GM12878 (cell line): ENCODE data around the gene PTPN20. TPM values are rescaled to one million over a fixed set of nuclear protein-coding genes. Genes with fewer than 3 reads are reported as not detected.
"Not testable (repeated sequence)": the region's sequence is repeated elsewhere in the genome, so short reads cannot be mapped to it uniquely, and the experiment has no call there.

Experiments
- ATAC-seq: fragments of 200-7000 bp; cut with Tn5 transposase; 3 replicates; pipeline ENCODE4 v1.9.1; 2020; ENCODE audit warnings: mild to moderate bottlenecking, moderate library complexity
- BruUV-seq: library from RNA; stranded (reverse); fragments of 400-500 nt; replicated peaks from 2 replicates; lab custom pipeline; 2021; lab: Mats Ljungman, UMichigan
- CTCF ChIA-PET: fragments of 300-600 bp; sonication (Branson Sonifier 250); formaldehyde crosslinking; extraction: SDS; loops from one replicate; lab custom pipeline; 2021; ENCODE audit warnings: inconsistent platforms; lab: Yijun Ruan, JAX
- POLR2A ChIA-PET: fragments of 350-600 bp; formaldehyde crosslinking; extraction: SDS; loops from one replicate; lab custom pipeline; 2021; ENCODE audit warnings: inconsistent platforms; lab: Charles Lee
- RAD21 ChIA-PET: fragments of 300-600 bp; sonication (Branson Sonifier 250); formaldehyde crosslinking; loops from one replicate; lab custom pipeline; 2023; ENCODE audit warnings: antibody characterized with exemption; ENCODE audit not compliant: unreplicated experiment; lab: Charles Lee
- SMC1A ChIA-PET: fragments of 300-600 bp; sonication (Branson Sonifier 250); formaldehyde crosslinking; loops from one replicate; lab custom pipeline; 2023; ENCODE audit not compliant: unreplicated experiment, uncharacterized antibody; lab: Charles Lee
- DNase-seq: peaks from one replicate; pipeline ENCODE4 v3.0.0-alpha.2; 2011; ENCODE audit warnings: low read depth, low spot score
- FAIRE-seq: peaks from 3 replicates; lab custom pipeline; 2011; peaks lifted over from hg19 to GRCh38; lab: Jason Lieb, UNC
- H2AFZ ChIP-seq: 2 replicates; pipeline ENCODE4 v1.6.0; 2011; ENCODE audit warnings: low read depth, low read length, control low read depth; ENCODE audit not compliant: control insufficient read depth
- H3K27ac ChIP-seq: 2 replicates; pipeline ENCODE4 v1.5.1; 2011; ENCODE audit warnings: control low read depth; ENCODE audit not compliant: control insufficient read depth, insufficient read depth
- H3K27me3 ChIP-seq, 2 experiments: replicated peaks in 1 of 2; 2 replicates each; pipeline versions ENCODE4 v1.6.0 to v1.6.1; 2011; ENCODE audit warnings: low read length in 1 of 2; ENCODE audit not compliant: control insufficient read depth in 2 of 2, insufficient read depth in 2 of 2
- H3K36me3 ChIP-seq, 2 experiments: 2 replicates each; pipeline ENCODE4 v1.5.1; 2011; ENCODE audit warnings: low read length in 1 of 2; ENCODE audit not compliant: control insufficient read depth in 2 of 2, insufficient read depth in 2 of 2
- H3K4me1 ChIP-seq: 2 replicates; pipeline ENCODE4 v1.6.1; 2011; ENCODE audit warnings: mild to moderate bottlenecking, low read length, moderate library complexity, mixed read lengths; ENCODE audit not compliant: control insufficient read depth, insufficient read depth
- H3K4me2 ChIP-seq: 2 replicates; pipeline ENCODE4 v1.6.0; 2011; ENCODE audit warnings: control low read depth; ENCODE audit not compliant: control insufficient read depth, insufficient read depth
- H3K4me3 ChIP-seq: fragments of 200-600 bp; sonication (generic); 2 replicates; pipeline ENCODE4 v1.5.1; 2016
- H3K79me2 ChIP-seq: 2 replicates; pipeline ENCODE4 v1.6.0; 2011; ENCODE audit warnings: low read length; ENCODE audit not compliant: control insufficient read depth, insufficient read depth
- H3K9ac ChIP-seq: 2 replicates; pipeline ENCODE4 v1.8.0; 2011; ENCODE audit warnings: low read length, control low read depth, mixed read lengths; ENCODE audit not compliant: control insufficient read depth, insufficient read depth
- H3K9me3 ChIP-seq: replicated peaks from 3 replicates; pipeline ENCODE4 v1.5.1; 2011; ENCODE audit warnings: mild to moderate bottlenecking, low read length; ENCODE audit not compliant: control insufficient read depth, insufficient read depth
- H4K20me1 ChIP-seq: 2 replicates; pipeline ENCODE4 v1.6.0; 2011; ENCODE audit not compliant: control insufficient read depth, insufficient read depth
- WGBS: methylation state at CpG from one replicate; pipeline ENCODE4 v1.1.6; 2016; ENCODE audit warnings: low lambda C conversion rate; ENCODE audit not compliant: insufficient replicate concordance, insufficient coverage; ENCODE audit errors: missing lambda C conversion rate; 5-methylcytosine and 5-hydroxymethylcytosine counted together
- in situ Hi-C: fragments of 300-500 bp; cut with MboI; formaldehyde crosslinking; loops from 9 replicates; pipeline ENCODE4 v1.14.3; 2018; ENCODE audit warnings: mixed read lengths
- intact Hi-C: fragments of 100-400 bp; cut with micrococcal nuclease; formaldehyde crosslinking; loops from one replicate; pipeline ENCODE4 v1.14.2; 2022; ENCODE audit not compliant: unreplicated experiment
- polyA plus RNA-seq, 11 experiments: library from polyadenylated mRNA; depleted of rRNA in 4 of 11; unstranded in 6 of 11; stranded (reverse) in 5 of 11; fragments of >200 nt; fragmentation: Nextera tagmentation in 4 of 11; fragmentation: Illumina TruSeq in 1 of 11; extraction: Ambion mirVana in 4 of 11; extraction: Trizol in 1 of 11; gene quantifications; 1 replicate in 1 of 11; 2 replicates in 10 of 11; pipeline versions ENCODE4 v1.2.1 to v1.2.3, GENCODE V29; 2011 to 2016; ENCODE audit warnings: inconsistent platforms in 2 of 11, missing spikeins in 2 of 11, low read depth in 1 of 11
- total RNA-seq, 4 experiments: library from RNA; depleted of rRNA in 3 of 4; stranded (reverse); fragments of >200 nt in 3 of 4; fragmentation: Illumina TruSeq in 1 of 4; extraction: Trizol in 1 of 4; gene quantifications; 2 replicates each; pipeline versions ENCODE4 v1.2.1 to v1.2.3, GENCODE V29; 2013 to 2021

Gene PTPN20
- total and polyA plus RNA-seq, 10 of the 15 experiments (the other 5 are each of a cell fraction or from before 2014, with no cell fraction given) = 0.04 to 3.4 (median 0.10) TPM; not detected in 4

DNA sequence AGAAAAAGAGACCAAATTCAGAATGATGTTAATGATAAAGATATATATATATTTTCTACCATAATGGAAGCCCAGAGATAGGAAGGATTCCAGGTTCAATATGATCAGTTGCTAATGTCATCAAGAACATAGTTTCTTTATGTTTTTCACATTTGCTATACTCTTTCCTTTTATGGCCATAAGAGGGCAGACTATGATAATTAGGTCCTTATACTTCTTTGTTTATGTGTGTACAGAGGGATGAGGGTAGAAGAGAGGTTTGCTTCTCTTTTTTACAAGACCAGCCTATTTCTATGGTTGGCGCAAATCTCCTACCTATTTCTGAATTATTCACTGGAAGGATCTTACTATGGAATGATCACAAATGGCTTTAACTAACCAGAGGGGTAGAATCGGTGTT, 52.1 kb downstream of the PTPN20 start:
- BruUV-seq, SMC1A ChIA-PET, POLR2A ChIA-PET, CTCF ChIA-PET, H3K9me3 ChIP-seq, intact Hi-C loops, H3K4me2 ChIP-seq, FAIRE-seq, H2AFZ ChIP-seq, H3K36me3 ChIP-seq, H3K4me1 ChIP-seq, RAD21 ChIA-PET, H4K20me1 ChIP-seq, H3K9ac ChIP-seq, H3K79me2 ChIP-seq, DNase-seq, in situ Hi-C loops, H3K27ac ChIP-seq, H3K27me3 ChIP-seq, H3K4me3 ChIP-seq: not testable (repeated sequence)
- ATAC-seq = 0 out of 3 replicates have a peak, but pooled peaks have one; percentile 22
- WGBS = 80% methylated on average over 2 of the region's 2 CpGs

DNA sequence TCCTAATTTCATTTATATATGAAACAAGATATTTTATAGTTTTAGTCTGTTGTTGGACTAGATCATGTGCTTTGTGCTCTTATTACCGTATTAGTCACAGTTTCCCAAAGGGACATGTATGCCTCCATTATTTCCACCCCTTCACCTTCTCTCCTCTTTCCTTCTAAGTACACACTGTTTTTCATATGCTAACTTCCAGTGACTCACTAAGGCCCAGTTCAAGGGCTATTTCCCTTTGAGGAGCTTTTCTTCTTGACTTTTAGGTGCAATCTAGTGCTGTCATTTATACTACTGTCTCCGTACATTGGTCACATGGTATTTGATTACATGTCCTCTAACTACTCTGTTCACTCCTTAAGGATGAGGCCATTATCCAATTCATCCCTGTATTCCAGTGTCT, 55.8 kb downstream of the PTPN20 start:
- FAIRE-seq, intact Hi-C loops, BruUV-seq: not testable (repeated sequence)

DNA sequence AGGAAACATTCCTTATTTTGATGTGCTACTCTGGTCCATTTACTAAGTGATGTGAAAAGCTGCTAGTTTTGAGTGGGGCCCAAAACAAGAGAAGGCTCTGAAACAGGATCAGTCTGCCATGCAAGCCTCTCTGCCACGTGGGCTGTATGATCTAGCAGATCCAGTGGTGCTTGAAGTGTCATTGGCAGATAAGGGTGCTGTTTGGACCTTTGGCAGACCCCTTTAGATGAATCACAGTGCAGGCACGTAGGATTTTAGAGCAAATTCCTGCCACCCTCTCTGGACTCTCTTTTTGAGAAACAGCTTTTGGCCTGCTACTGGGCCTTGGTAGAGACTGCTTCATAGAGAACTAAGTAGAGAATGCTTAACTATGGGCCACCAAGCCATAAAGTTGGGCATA, 69.0 kb downstream of the PTPN20 start:
- H3K9me3 ChIP-seq, DNase-seq, H3K79me2 ChIP-seq, H3K9ac ChIP-seq, H3K4me3 ChIP-seq, H4K20me1 ChIP-seq, SMC1A ChIA-PET, H2AFZ ChIP-seq, RAD21 ChIA-PET, BruUV-seq, ATAC-seq, H3K4me2 ChIP-seq, CTCF ChIA-PET, H3K36me3 ChIP-seq, intact Hi-C loops, H3K4me1 ChIP-seq, in situ Hi-C loops, H3K27me3 ChIP-seq, H3K27ac ChIP-seq, FAIRE-seq, POLR2A ChIA-PET: not testable (repeated sequence)
- WGBS = no CpG with 5 or more reads among the region's 2 CpGs

More for the DNA sequence above, 55.8 kb downstream of the PTPN20 start:
- H3K9ac ChIP-seq, POLR2A ChIA-PET, H3K4me3 ChIP-seq, H4K20me1 ChIP-seq, H3K4me1 ChIP-seq, RAD21 ChIA-PET, in situ Hi-C loops, SMC1A ChIA-PET, H3K27ac ChIP-seq, H3K36me3 ChIP-seq, H2AFZ ChIP-seq, H3K27me3 ChIP-seq, H3K4me2 ChIP-seq, DNase-seq, ATAC-seq, H3K79me2 ChIP-seq, H3K9me3 ChIP-seq, CTCF ChIA-PET: not testable (repeated sequence)
- 33% methylated on average over 1 of the region's 2 CpGs for WGBS

- H3K79me2 ChIP-seq, H3K9ac ChIP-seq, RAD21 ChIA-PET, H3K27ac ChIP-seq, H4K20me1 ChIP-seq, DNase-seq, SMC1A ChIA-PET, H3K4me2 ChIP-seq, H3K4me1 ChIP-seq, intact Hi-C loops, in situ Hi-C loops, H2AFZ ChIP-seq, POLR2A ChIA-PET, H3K4me3 ChIP-seq, H3K27me3 ChIP-seq, BruUV-seq, CTCF ChIA-PET, FAIRE-seq, H3K9me3 ChIP-seq, H3K36me3 ChIP-seq: not testable (repeated sequence)
- peak; percentile 96 for ATAC-seq
- no CpG with 5 or more reads among the region's 10 CpGs for WGBS
Observed at GRCh38 chr10:46987233-46987924, 76.2 kb downstream of the PTPN20 start.
